Activated CD4-positive, CD25-positive, alpha-beta regulatory T cell treated with anti-CD3 and anti-CD28 coated beads, Interleukin-2, amount 50 U/mL, for 24 hours (primary cell): ENCODE measurements around the gene CAMLG.
"Not testable (repeated sequence)": the region's sequence is repeated elsewhere in the genome, so short reads cannot be mapped to it uniquely, and the experiment has no call there.

ENCODE experiments used
- ATAC-seq, 2 donors: fragments of 150-1000 bp; cut with Tn5 transposase; one replicate each; pipeline ENCODE4 v1.10.0; 2021; ENCODE audit warnings: mild to moderate bottlenecking in 1 of 2, moderate library complexity in 1 of 2

CAMLG gene

GRCh38 chr5:134738133-134738962, at the start of gene CAMLG:
CAMLG (plus strand) TSS chr5:134738548; CDS start chr5:134738621, 73 bp downstream.
- ATAC-seq: peak; percentile 98 to 99

- not testable (repeated sequence) for ATAC-seq
Observed at GRCh38 chr5:134690144-134690543, 48.2 kb upstream of the CAMLG start.

- no peak for ATAC-seq
Observed at GRCh38 chr5:134692722-134693121, 45.6 kb upstream of the CAMLG start.

- ATAC-seq: no peak
Observed at GRCh38 chr5:134708301-134708700, 30.0 kb upstream of the CAMLG start.

GRCh38 chr5:134714120-134714519, 24.2 kb upstream of the CAMLG start:
- ATAC-seq: no peak

- no peak for ATAC-seq
Observed at GRCh38 chr5:134714541-134714940, 23.8 kb upstream of the CAMLG start.

GRCh38 chr5:134715466-134715865, 22.9 kb upstream of the CAMLG start:
- not testable (repeated sequence) for ATAC-seq

- no peak for ATAC-seq
Observed at GRCh38 chr5:134724872-134725271, 13.5 kb upstream of the CAMLG start.

GRCh38 chr5:134732819-134733218, 5.5 kb upstream of the CAMLG start:
- ATAC-seq: no peak

GRCh38 chr5:134735243-134735642, 3.1 kb upstream of the CAMLG start:
- no peak for ATAC-seq

- no peak for ATAC-seq
Observed at GRCh38 chr5:134736173-134736812, 2.1 kb upstream of the CAMLG start.

- peak; percentile 13 to 14 for ATAC-seq
Observed at GRCh38 chr5:134738963-134739661, 764 bp downstream of the CAMLG start.

- ATAC-seq: no peak
Observed at GRCh38 chr5:134741052-134741451, 2.7 kb downstream of the CAMLG start.

- no peak for ATAC-seq
Observed at GRCh38 chr5:134742134-134742533, 3.8 kb downstream of the CAMLG start.

- no peak for ATAC-seq
Observed at GRCh38 chr5:134749415-134749814, 11.1 kb downstream of the CAMLG start.

GRCh38 chr5:134758176-134758503, 19.8 kb downstream of the CAMLG start:
- ATAC-seq: no peak

- ATAC-seq: peak; percentile 98 to 99
Observed at GRCh38 chr5:134758504-134759341, 20.4 kb downstream of the CAMLG start, which contains the start of gene DDX46. DDX46 (plus strand) TSS chr5:134758779; CDS start chr5:134758939, 160 bp downstream.

GRCh38 chr5:134767528-134768291, 29.4 kb downstream of the CAMLG start:
- not testable (repeated sequence) for ATAC-seq

GRCh38 chr5:134769206-134769605, 30.9 kb downstream of the CAMLG start:
- ATAC-seq: no peak

- no peak for ATAC-seq
Observed at GRCh38 chr5:134772461-134773125, 34.2 kb downstream of the CAMLG start.

- no peak for ATAC-seq
Observed at GRCh38 chr5:134777366-134777765, 39.0 kb downstream of the CAMLG start.
